GM23338 (cell line): Measurements from ENCODE around the gene ZNF248. TPM values are rescaled to one million over a fixed set of nuclear protein-coding genes. Genes with fewer than 3 reads are reported as not detected.

ENCODE experiments used
- ATAC-seq: fragments of 200-7000 bp; cut with Tn5 transposase; 3 replicates; pipeline ENCODE4 v1.9.1; 2020
- DNase-seq: peaks from one replicate; pipeline ENCODE4 v3.0.0-alpha.2; 2015; ENCODE audit warnings: low spot score
- H2AFZ ChIP-seq: fragments of 200-600 bp; sonication (generic); 2 replicates; pipeline ENCODE4 v1.8.0; 2016; ENCODE audit warnings: antibody characterized with exemption, mild to moderate bottlenecking, moderate library complexity
- H3F3A ChIP-seq: fragments of 200-600 bp; sonication (generic); replicated peaks from 2 replicates; pipeline ENCODE4 v1.8.0; 2017; ENCODE audit warnings: antibody characterized with exemption, mixed run types, low read depth
- H3K27ac ChIP-seq: fragments of 200-600 bp; sonication (generic); 2 replicates; pipeline ENCODE4 v1.6.1; 2016; ENCODE audit warnings: low read depth
- H3K27me3 ChIP-seq: fragments of 200-600 bp; sonication (generic); 2 replicates; pipeline ENCODE4 v1.8.0; 2016; ENCODE audit warnings: mild to moderate bottlenecking, mixed run types, moderate library complexity; ENCODE audit not compliant: insufficient read depth
- H3K36me3 ChIP-seq: fragments of 200-600 bp; sonication (generic); 2 replicates; pipeline ENCODE4 v1.8.0; 2016; ENCODE audit warnings: mild to moderate bottlenecking; ENCODE audit not compliant: insufficient read depth
- H3K4me1 ChIP-seq: fragments of 200-600 bp; sonication (generic); 2 replicates; pipeline ENCODE4 v1.8.0; 2016; ENCODE audit warnings: mild to moderate bottlenecking, moderate library complexity; ENCODE audit not compliant: insufficient read depth
- H3K4me2 ChIP-seq: fragments of 200-600 bp; sonication (generic); 2 replicates; pipeline ENCODE4 v1.7.1; 2017; ENCODE audit warnings: mixed run types
- H3K4me3 ChIP-seq: fragments of 200-600 bp; sonication (generic); 2 replicates; pipeline ENCODE4 v1.6.1; 2016; ENCODE audit warnings: mixed run types
- H3K79me2 ChIP-seq: fragments of 200-600 bp; sonication (generic); replicated peaks from 2 replicates; pipeline ENCODE4 v1.8.0; 2017; ENCODE audit warnings: mild to moderate bottlenecking; ENCODE audit not compliant: insufficient read depth
- H3K9me2 ChIP-seq: fragments of 200-600 bp; sonication (generic); 2 replicates; pipeline ENCODE4 v1.8.0; 2017; ENCODE audit not compliant: insufficient read depth
- H4K20me1 ChIP-seq: fragments of 200-600 bp; sonication (generic); replicated peaks from 2 replicates; pipeline ENCODE4 v1.8.0; 2017; ENCODE audit warnings: mild to moderate bottlenecking; ENCODE audit not compliant: insufficient read depth
- H3K27ac Mint-ChIP-seq: 2 replicates; pipeline ENCODE4 v1.8.0; 2020; ENCODE audit warnings: inconsistent platforms, mild to moderate bottlenecking, moderate library complexity, mixed read lengths
- H3K27me3 Mint-ChIP-seq: 3 replicates; pipeline ENCODE4 v1.8.0; 2022; ENCODE audit warnings: low read depth, mild to moderate bottlenecking, moderate library complexity, mixed read lengths, inconsistent platforms; ENCODE audit not compliant: insufficient read depth, poor library complexity
- H3K36me3 Mint-ChIP-seq: 3 replicates; pipeline ENCODE4 v1.8.0; 2021; ENCODE audit warnings: low read depth, mild to moderate bottlenecking, inconsistent platforms, moderate library complexity, mixed read lengths
- H3K4me1 Mint-ChIP-seq: 3 replicates; pipeline ENCODE4 v1.8.0; 2020; ENCODE audit warnings: mild to moderate bottlenecking, inconsistent platforms, mixed read lengths
- H3K4me3 Mint-ChIP-seq: 3 replicates; pipeline ENCODE4 v1.8.0; 2021; ENCODE audit warnings: moderate library complexity, mild to moderate bottlenecking, inconsistent platforms, mixed read lengths
- H3K9me3 Mint-ChIP-seq: 3 replicates; pipeline ENCODE4 v1.8.0; 2020; ENCODE audit warnings: moderate library complexity, mild to moderate bottlenecking, inconsistent platforms, mixed read lengths
- CTCF ChIP-seq, 2 experiments: fragments of 200-600 bp in 1 of 2; sonication (generic) in 1 of 2; conservative IDR thresholded peaks; 2 replicates each; pipeline versions ENCODE4 v1.5.1 to v1.6.1; 2016 to 2017; ENCODE audit warnings: antibody characterized with exemption in 2 of 2, low read depth in 2 of 2, mild to moderate bottlenecking in 2 of 2, moderate library complexity in 1 of 2
- ETS1 ChIP-seq: IDR thresholded peaks from 2 replicates; pipeline ENCODE4 v1.6.1; 2016; ENCODE audit warnings: antibody characterized with exemption
- EZH2phosphoT487 ChIP-seq: fragments of 200-600 bp; sonication (generic); IDR thresholded peaks from one replicate; pipeline ENCODE4 v1.8.1; 2018; ENCODE audit warnings: antibody characterized with exemption; ENCODE audit not compliant: unreplicated experiment
- JUNB ChIP-seq: IDR thresholded peaks from one replicate; pipeline ENCODE4 v1.6.1; 2016; ENCODE audit warnings: antibody characterized with exemption; ENCODE audit not compliant: unreplicated experiment
- NANOG ChIP-seq: IDR thresholded peaks from 2 replicates; pipeline ENCODE4 v1.6.1; 2016; ENCODE audit warnings: antibody characterized with exemption, borderline replicate concordance
- POLR2AphosphoS5 ChIP-seq: IDR thresholded peaks from 2 replicates; pipeline ENCODE4 v1.6.1; 2016; ENCODE audit warnings: antibody characterized with exemption, low read depth
- ZNF114 ChIP-seq: fragments of 250-450 bp; sonication (Bioruptor Pico); IDR thresholded peaks from 2 replicates; pipeline ENCODE4 v1.5.0; 2020; ENCODE audit warnings: mild to moderate bottlenecking, moderate library complexity
- ZNF331 ChIP-seq: fragments of 250-450 bp; sonication (Bioruptor Pico); IDR thresholded peaks from 2 replicates; pipeline ENCODE4 v1.5.0; 2020; ENCODE audit warnings: low read depth, mild to moderate bottlenecking, moderate library complexity
- polyA plus RNA-seq: library from polyadenylated mRNA; unstranded; fragments of >200 nt; fragmentation: Nextera tagmentation; extraction: Ambion mirVana; gene quantifications from 2 replicates; pipeline ENCODE4 v1.2.1, GENCODE V29; 2016
- total RNA-seq: library from RNA; depleted of rRNA; stranded (reverse); fragments of >200 nt; shearing (Covaris generic); gene quantifications from 2 replicates; pipeline ENCODE4 v1.2.3, GENCODE V29; 2014
- TF ChIP-seq, protein P1 (sequence below): IDR thresholded peaks from one replicate; pipeline ENCODE4 v1.6.1; 2018; ENCODE audit warnings: antibody characterized with exemption; ENCODE audit not compliant: unreplicated experiment

Gene ZNF248
- total and polyA plus RNA-seq, 2 experiments from 2014 or later, result 2.7 to 5.3 TPM

GRCh38 chr10:37871568-37872251, 14.3 kb upstream of the ZNF248 start:
- Histone ChIP-seq H4K20me1 (no peaks in the 10 kb centered on the region), H3K9me2 (no peaks in the 10 kb centered on the region), H3K4me3 (no peak overlapping the region), H3K27ac (no peak overlapping the region), H3F3A (no peaks in the 10 kb centered on the region), H3K79me2 (no peaks in the 10 kb centered on the region), H3K27me3 (no peaks in the 10 kb centered on the region), H3K36me3 (peaks cover 9% of the 10 kb centered on the region), H3K4me2 (no peak overlapping the region), H2AFZ (no peak overlapping the region), H3K4me1 (no peaks in the 10 kb centered on the region)
- DNase-seq (no peak), ATAC-seq (no peak)
- no peak overlapping the region for H3K27ac Mint-ChIP-seq
- H3K36me3 Mint-ChIP-seq, result peaks cover 24% of the 10 kb centered on the region
- no peak for TF ChIP-seq CTCF (conservative IDR thresholded peaks at IDR 0.05; ENCODE audit: low read depth in 2 of 2)
- no peak for TF ChIP-seq ETS1
- TF ChIP-seq JUNB, result no peak
- TF ChIP-seq EZH2phosphoT487, result no peak
- TF ChIP-seq, protein P1, sequence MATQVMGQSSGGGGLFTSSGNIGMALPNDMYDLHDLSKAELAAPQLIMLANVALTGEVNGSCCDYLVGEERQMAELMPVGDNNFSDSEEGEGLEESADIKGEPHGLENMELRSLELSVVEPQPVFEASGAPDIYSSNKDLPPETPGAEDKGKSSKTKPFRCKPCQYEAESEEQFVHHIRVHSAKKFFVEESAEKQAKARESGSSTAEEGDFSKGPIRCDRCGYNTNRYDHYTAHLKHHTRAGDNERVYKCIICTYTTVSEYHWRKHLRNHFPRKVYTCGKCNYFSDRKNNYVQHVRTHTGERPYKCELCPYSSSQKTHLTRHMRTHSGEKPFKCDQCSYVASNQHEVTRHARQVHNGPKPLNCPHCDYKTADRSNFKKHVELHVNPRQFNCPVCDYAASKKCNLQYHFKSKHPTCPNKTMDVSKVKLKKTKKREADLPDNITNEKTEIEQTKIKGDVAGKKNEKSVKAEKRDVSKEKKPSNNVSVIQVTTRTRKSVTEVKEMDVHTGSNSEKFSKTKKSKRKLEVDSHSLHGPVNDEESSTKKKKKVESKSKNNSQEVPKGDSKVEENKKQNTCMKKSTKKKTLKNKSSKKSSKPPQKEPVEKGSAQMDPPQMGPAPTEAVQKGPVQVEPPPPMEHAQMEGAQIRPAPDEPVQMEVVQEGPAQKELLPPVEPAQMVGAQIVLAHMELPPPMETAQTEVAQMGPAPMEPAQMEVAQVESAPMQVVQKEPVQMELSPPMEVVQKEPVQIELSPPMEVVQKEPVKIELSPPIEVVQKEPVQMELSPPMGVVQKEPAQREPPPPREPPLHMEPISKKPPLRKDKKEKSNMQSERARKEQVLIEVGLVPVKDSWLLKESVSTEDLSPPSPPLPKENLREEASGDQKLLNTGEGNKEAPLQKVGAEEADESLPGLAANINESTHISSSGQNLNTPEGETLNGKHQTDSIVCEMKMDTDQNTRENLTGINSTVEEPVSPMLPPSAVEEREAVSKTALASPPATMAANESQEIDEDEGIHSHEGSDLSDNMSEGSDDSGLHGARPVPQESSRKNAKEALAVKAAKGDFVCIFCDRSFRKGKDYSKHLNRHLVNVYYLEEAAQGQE, result no peak
- TF ChIP-seq ZNF114 (CRISPR knock-in tag), result no peak
- no peak for TF ChIP-seq ZNF331 (CRISPR knock-in tag)
- TF ChIP-seq NANOG, result no peak
- H3K27me3 Mint-ChIP-seq, result peaks cover 3% of the 10 kb centered on the region
- H3K4me3 Mint-ChIP-seq, result no peak overlapping the region
- peaks cover 92% of the 10 kb centered on the region for H3K9me3 Mint-ChIP-seq
- no peaks in the 10 kb centered on the region for H3K4me1 Mint-ChIP-seq

DNA sequence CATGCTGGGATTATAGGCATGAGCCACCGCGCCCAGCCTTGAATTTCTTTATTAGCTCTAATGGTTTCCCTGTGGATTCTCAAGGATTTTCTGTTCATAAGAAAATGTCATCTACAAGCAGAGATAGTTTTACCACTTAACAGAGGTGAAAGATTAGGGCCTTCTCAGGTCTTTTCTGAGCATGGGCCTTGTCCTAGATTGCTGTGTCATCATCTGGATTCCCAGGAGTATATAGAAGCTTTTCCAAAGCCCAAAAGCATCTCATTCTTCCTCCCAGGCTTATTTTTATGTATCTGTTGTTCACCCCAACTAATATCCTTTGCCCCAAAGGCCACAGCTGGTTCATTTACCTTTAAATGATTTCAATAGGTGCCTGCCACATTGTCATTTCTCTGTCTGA, 13.7 kb upstream of the ZNF248 start:
- Mint-ChIP-seq H3K9me3 (peaks cover 93% of the 10 kb centered on the region), H3K27me3 (peaks cover 3% of the 10 kb centered on the region), H3K4me3 (no peak overlapping the region), H3K36me3 (peaks cover 25% of the 10 kb centered on the region), H3K4me1 (no peaks in the 10 kb centered on the region), H3K27ac (no peak overlapping the region)
- no peaks in the 10 kb centered on the region for H3F3A ChIP-seq
- no peaks in the 10 kb centered on the region for H3K79me2 ChIP-seq
- H3K27ac ChIP-seq, result no peak overlapping the region
- peaks cover 9% of the 10 kb centered on the region for H3K36me3 ChIP-seq
- TF ChIP-seq POLR2AphosphoS5, result no peak
- DNase-seq (no peak), ATAC-seq (no peak)
- H4K20me1 ChIP-seq, result no peaks in the 10 kb centered on the region
- H3K4me3 ChIP-seq, result no peak overlapping the region
- H3K4me2 ChIP-seq, result no peak overlapping the region
- no peaks in the 10 kb centered on the region for H3K9me2 ChIP-seq
- H3K27me3 ChIP-seq, result no peaks in the 10 kb centered on the region
- H3K4me1 ChIP-seq, result no peaks in the 10 kb centered on the region
- H2AFZ ChIP-seq, result no peak overlapping the region
